Endothelial cell of umbilical vein (primary cell): ENCODE data around the gene SULT1A3. TPM values are rescaled to one million over a fixed set of nuclear protein-coding genes. Genes with fewer than 3 reads are reported as not detected.

Experiments used
- BruUV-seq: library from RNA; stranded (reverse); fragments of 400-500 nt; replicated peaks from 2 replicates; lab custom pipeline; 2021; lab: Mats Ljungman, UMichigan
- CTCF ChIA-PET: fragments of 300-600, 350-600 bp; sonication (Branson Sonifier 250); formaldehyde crosslinking; loops from one replicate; lab custom pipeline; 2021; ENCODE audit warnings: antibody characterized with exemption, inconsistent platforms; lab: Charles Lee
- POLR2A ChIA-PET: fragments of 300-600, 350-600 bp; sonication (Branson Sonifier 250); formaldehyde crosslinking; loops from one replicate; lab custom pipeline; 2021; ENCODE audit warnings: antibody characterized with exemption, inconsistent platforms; lab: Charles Lee
- DNase-seq: peaks from one replicate; pipeline ENCODE4 v3.0.0-alpha.2; 2011; ENCODE audit warnings: low read depth, low spot score
- FAIRE-seq: peaks from 2 replicates; lab custom pipeline; 2011; peaks lifted over from hg19 to GRCh38; lab: Jason Lieb, UNC
- H2AFZ ChIP-seq: 2 replicates; pipeline ENCODE4 v1.6.0; 2012; ENCODE audit warnings: low read depth, low read length, control low read depth, inconsistent platforms
- H3K27ac ChIP-seq: 2 replicates; pipeline ENCODE4 v1.5.1; 2011; ENCODE audit warnings: low read depth, mild to moderate bottlenecking, control low read depth, low read length, moderate library complexity; ENCODE audit not compliant: insufficient read depth
- H3K27me3 ChIP-seq, 2 experiments: 2 replicates each; pipeline versions ENCODE4 v1.6.0 to v1.6.1; 2011; ENCODE audit warnings: low read length in 2 of 2, mixed read lengths in 1 of 2; ENCODE audit not compliant: control insufficient read depth in 2 of 2, insufficient read depth in 2 of 2
- H3K36me3 ChIP-seq, 2 experiments: 2 replicates in 1 of 2; 3 replicates in 1 of 2; pipeline ENCODE4 v1.5.1; 2011; ENCODE audit warnings: low read length in 2 of 2, mild to moderate bottlenecking in 1 of 2, moderate library complexity in 1 of 2; ENCODE audit not compliant: control insufficient read depth in 2 of 2, insufficient read depth in 2 of 2; ENCODE audit errors: extremely low read depth in 1 of 2
- H3K4me1 ChIP-seq: 3 replicates; pipeline ENCODE4 v1.5.1; 2011; ENCODE audit warnings: mild to moderate bottlenecking, low read length; ENCODE audit not compliant: control insufficient read depth, insufficient read depth; ENCODE audit errors: extremely low read depth
- H3K4me2 ChIP-seq: 2 replicates; pipeline ENCODE4 v1.6.1; 2011; ENCODE audit warnings: low read length, control low read depth, mixed read lengths; ENCODE audit not compliant: insufficient read depth
- H3K4me3 ChIP-seq, 3 experiments: fragments of 200-600 bp in 1 of 3; sonication (generic), shearing (Covaris generic) in 1 of 3; replicated peaks in 1 of 3; 2 replicates each; pipeline ENCODE4 v1.5.1; 2011 to 2016; ENCODE audit warnings: control low read depth in 3 of 3, low read length in 3 of 3, mild to moderate bottlenecking in 2 of 3, inconsistent platforms in 1 of 3, low read depth in 1 of 3, moderate library complexity in 1 of 3; ENCODE audit not compliant: insufficient read depth in 1 of 3
- H3K79me2 ChIP-seq: 2 replicates; pipeline ENCODE4 v1.6.0; 2012; ENCODE audit warnings: low read length, inconsistent platforms; ENCODE audit not compliant: control insufficient read depth, insufficient read depth
- H3K9ac ChIP-seq: replicated peaks from 2 replicates; pipeline ENCODE3; 2011; ENCODE audit warnings: low read length, control low read depth; ENCODE audit not compliant: insufficient read depth; ENCODE audit errors: extremely low read depth
- H3K9me1 ChIP-seq: replicated peaks from 3 replicates; pipeline ENCODE4 v1.6.0; 2011; ENCODE audit warnings: mild to moderate bottlenecking, low read length; ENCODE audit not compliant: control insufficient read depth, insufficient read depth; ENCODE audit errors: extremely low read depth
- H3K9me3 ChIP-seq: replicated peaks from 2 replicates; pipeline ENCODE4 v1.5.1; 2012; ENCODE audit warnings: low read length, inconsistent platforms; ENCODE audit not compliant: control insufficient read depth, insufficient read depth
- H4K20me1 ChIP-seq: replicated peaks from 2 replicates; pipeline ENCODE3; 2011; ENCODE audit warnings: mild to moderate bottlenecking, low read length; ENCODE audit not compliant: control insufficient read depth, insufficient read depth; ENCODE audit errors: extremely low read depth
- CTCF ChIP-seq, 2 donors: IDR thresholded peaks; 1 replicate in 1 of 2; 2 replicates in 1 of 2; pipeline ENCODE4 v1.5.1; 2011; ENCODE audit warnings: low read length in 2 of 2, mild to moderate bottlenecking in 2 of 2, moderate library complexity in 2 of 2, control low read depth in 1 of 2, inconsistent platforms in 1 of 2, low read depth in 1 of 2; ENCODE audit not compliant: insufficient read depth in 1 of 2; ENCODE audit errors: extremely low read depth in 1 of 2
- EZH2 ChIP-seq: IDR thresholded peaks from 2 replicates; pipeline ENCODE4 v1.6.1; 2012; ENCODE audit warnings: borderline replicate concordance, low read depth, mild to moderate bottlenecking, moderate library complexity, low read length, inconsistent platforms; ENCODE audit not compliant: severe bottlenecking
- FOS ChIP-seq: IDR thresholded peaks from 2 replicates; pipeline ENCODE4 v1.6.1; 2011; ENCODE audit warnings: mild to moderate bottlenecking, low read length, moderate library complexity, borderline replicate concordance; ENCODE audit not compliant: insufficient read depth
- GATA2 ChIP-seq: IDR thresholded peaks from 2 replicates; pipeline ENCODE4 v1.7.0; 2011; ENCODE audit warnings: low read depth, mild to moderate bottlenecking, moderate library complexity, mixed read lengths, low read length; ENCODE audit not compliant: insufficient read length, insufficient read depth
- JUN ChIP-seq: IDR thresholded peaks from 2 replicates; pipeline ENCODE4 v1.6.1; 2011; ENCODE audit warnings: borderline replicate concordance, low read depth; ENCODE audit not compliant: insufficient read length, insufficient read depth
- MAX ChIP-seq: IDR thresholded peaks from 2 replicates; pipeline ENCODE4 v1.6.1; 2011; ENCODE audit not compliant: insufficient read depth, insufficient read length
- MYC ChIP-seq: IDR thresholded peaks from one replicate; pipeline ENCODE4 v1.6.1; 2011; ENCODE audit warnings: mild to moderate bottlenecking, low read depth, low read length
- POLR2A ChIP-seq: IDR thresholded peaks from 2 replicates; pipeline ENCODE4 v1.6.1; 2012; ENCODE audit warnings: low read depth, mild to moderate bottlenecking, control low read depth, low read length
- POLR2AphosphoS5 ChIP-seq: IDR thresholded peaks from 2 replicates; pipeline ENCODE4 v1.6.1; 2012; ENCODE audit warnings: low read depth, mild to moderate bottlenecking, control low read depth, low read length, moderate library complexity; ENCODE audit not compliant: insufficient read depth
- dilution Hi-C: fragments of 300-500 bp; cut with MboI; formaldehyde crosslinking; loops from one replicate; pipeline ENCODE4 v1.15.0; 2019; ENCODE audit warnings: low sequenced_read_pairs; ENCODE audit not compliant: extremely low pct_ligation_motif_present
- intact Hi-C: fragments of 100-400 bp; cut with micrococcal nuclease; formaldehyde crosslinking; loops from one replicate; pipeline ENCODE4 v1.10.0; 2022
- polyA plus RNA-seq, 4 experiments: library from polyadenylated mRNA; depleted of rRNA in 3 of 4; stranded (reverse) in 3 of 4; unstranded in 1 of 4; fragments of >200 nt; gene quantifications; 2 replicates each; pipeline versions ENCODE4 v1.2.1 to v1.2.3, GENCODE V29; 2011 to 2012; ENCODE audit warnings: missing spikeins in 1 of 4
- total RNA-seq: library from RNA; stranded (reverse); gene quantifications from 2 replicates; pipeline ENCODE4 v1.2.3, GENCODE V29; 2021

SULT1A3 gene
- total and polyA plus RNA-seq, 2 donors (not counting 3 experiments of a cell fraction or from before 2014, with no cell fraction given) = 5.1 to 12.2 TPM

- TF ChIP-seq FOS = no peak
- no peak for TF ChIP-seq POLR2AphosphoS5
- no peak for TF ChIP-seq GATA2
- TF ChIP-seq JUN = no peak
- no peak for TF ChIP-seq CTCF (IDR thresholded peaks at IDR 0.05; ENCODE audit: extremely low read depth in 1 of 2, insufficient read depth in 1 of 2, low read depth in 1 of 2, low read length in 2 of 2)
- no peak for TF ChIP-seq MYC
- no peak for TF ChIP-seq MAX
- no peak for TF ChIP-seq POLR2A
- TF ChIP-seq EZH2 = no peak
- Histone ChIP-seq H3K4me3 (no peak overlapping the region), H2AFZ (no peak overlapping the region), H4K20me1 (no peaks in the 10 kb centered on the region), H3K4me2 (no peak overlapping the region), H3K9me3 (no peaks in the 10 kb centered on the region), H3K79me2 (no peaks in the 10 kb centered on the region), H3K27ac (no peak overlapping the region), H3K9ac (no peak overlapping the region), H3K36me3 (no peaks in the 10 kb centered on the region), H3K27me3 (no peaks in the 10 kb centered on the region), H3K4me1 (peaks cover 5% of the 10 kb centered on the region), H3K9me1 (no peaks in the 10 kb centered on the region)
- no peak for DNase-seq
- dilution Hi-C loops = no loop called here
- intact Hi-C loops = no loop called here
- FAIRE-seq = no peak
- ChIA-PET CTCF (no interaction called here), POLR2A (no interaction called here)
- no TSS peak for BruUV-seq
These were observed 13.2 kb upstream of the SULT1A3 start for GRCh38 chr16:30185683-30186421.
